H9 (cell line): ENCODE measurements around the gene MMP15. TPM values are rescaled to one million over a fixed set of nuclear protein-coding genes. Genes with fewer than 3 reads are reported as not detected.

Source experiments
- DNase-seq: peaks from one replicate; pipeline ENCODE4 v3.0.0-alpha.2; 2017
- H2AFZ ChIP-seq: one replicate; pipeline ENCODE4 v1.6.1; 2013; ENCODE audit warnings: mild to moderate bottlenecking, low read length, control low read depth, moderate library complexity
- H2AK5ac ChIP-seq: 2 replicates; pipeline ENCODE4 v1.6.1; 2013; ENCODE audit warnings: low read length, control low read depth, mixed read lengths; ENCODE audit not compliant: insufficient read length
- H2BK120ac ChIP-seq: one replicate; pipeline ENCODE4 v1.6.1; 2013; ENCODE audit warnings: low read depth, mild to moderate bottlenecking, low read length, control low read depth, inconsistent platforms; ENCODE audit not compliant: poor library complexity, severe bottlenecking
- H2BK12ac ChIP-seq: 2 replicates; pipeline ENCODE4 v1.6.1; 2013; ENCODE audit warnings: low read length, control low read depth, mixed read lengths, low read depth; ENCODE audit not compliant: insufficient read length
- H2BK15ac ChIP-seq: 2 replicates; pipeline ENCODE4 v1.6.1; 2013; ENCODE audit warnings: low read depth, low read length, control low read depth
- H2BK20ac ChIP-seq: one replicate; pipeline ENCODE4 v1.6.1; 2013; ENCODE audit warnings: low read depth, mild to moderate bottlenecking, low read length, control low read depth, inconsistent platforms; ENCODE audit not compliant: poor library complexity, severe bottlenecking
- H2BK5ac ChIP-seq: 2 replicates; pipeline ENCODE4 v1.6.1; 2013; ENCODE audit warnings: low read length, control low read depth, mixed read lengths; ENCODE audit not compliant: insufficient read length
- H3K14ac ChIP-seq: 2 replicates; pipeline ENCODE4 v1.6.1; 2013; ENCODE audit warnings: low read length, control low read depth; ENCODE audit not compliant: insufficient read depth
- H3K18ac ChIP-seq: 2 replicates; pipeline ENCODE4 v1.6.1; 2013; ENCODE audit warnings: low read depth, mild to moderate bottlenecking, mixed read lengths, low read length, control low read depth; ENCODE audit not compliant: insufficient read length
- H3K23ac ChIP-seq: 2 replicates; pipeline ENCODE4 v1.6.1; 2013; ENCODE audit warnings: low read length, control low read depth, mixed read lengths, low read depth; ENCODE audit not compliant: insufficient read length
- H3K23me2 ChIP-seq: 2 replicates; pipeline ENCODE4 v1.6.1; 2013; ENCODE audit warnings: low read depth, mild to moderate bottlenecking, mixed read lengths, low read length, control low read depth; ENCODE audit not compliant: insufficient read length, poor library complexity, severe bottlenecking
- H3K27ac ChIP-seq: 2 replicates; pipeline ENCODE4 v1.5.1; 2013; ENCODE audit warnings: low read length, control low read depth, mixed read lengths, low read depth; ENCODE audit not compliant: insufficient read length
- H3K27me3 ChIP-seq: 2 replicates; pipeline ENCODE4 v1.6.1; 2013; ENCODE audit warnings: low read length, control low read depth, inconsistent platforms; ENCODE audit not compliant: insufficient read depth
- H3K4ac ChIP-seq: 2 replicates; pipeline ENCODE4 v1.6.1; 2013; ENCODE audit warnings: low read depth, mild to moderate bottlenecking, control low read depth, inconsistent platforms, low read length, moderate library complexity
- H3K4me1 ChIP-seq: 2 replicates; pipeline ENCODE4 v1.6.1; 2013; ENCODE audit warnings: low read length, control low read depth, inconsistent platforms; ENCODE audit not compliant: insufficient read depth
- H3K4me2 ChIP-seq: 2 replicates; pipeline ENCODE4 v1.6.1; 2013; ENCODE audit warnings: low read length, control low read depth, mixed read lengths; ENCODE audit not compliant: insufficient read length, insufficient read depth
- H3K56ac ChIP-seq: 2 replicates; pipeline ENCODE4 v1.6.1; 2013; ENCODE audit warnings: low read depth, mild to moderate bottlenecking, mixed read lengths, low read length, control low read depth; ENCODE audit not compliant: insufficient read length
- H3K79me1 ChIP-seq: 2 replicates; pipeline ENCODE4 v1.6.1; 2013; ENCODE audit warnings: low read depth, mild to moderate bottlenecking, moderate library complexity, low read length, control low read depth, inconsistent platforms; ENCODE audit not compliant: insufficient read depth, poor library complexity, severe bottlenecking
- H3K79me2 ChIP-seq: 2 replicates; pipeline ENCODE4 v1.6.1; 2013; ENCODE audit warnings: low read length, control low read depth, inconsistent platforms; ENCODE audit not compliant: insufficient read depth
- H3K9ac ChIP-seq: 2 replicates; pipeline ENCODE4 v1.6.1; 2013; ENCODE audit warnings: low read length, control low read depth, mixed read lengths; ENCODE audit not compliant: insufficient read length; ENCODE audit errors: extremely low read depth
- H3K9me3 ChIP-seq: one replicate; pipeline ENCODE4 v1.6.1; 2013; ENCODE audit warnings: low read depth, low read length, inconsistent platforms; ENCODE audit not compliant: control insufficient read depth
- H3T11ph ChIP-seq: one replicate; pipeline ENCODE4 v1.6.1; 2013; ENCODE audit warnings: mild to moderate bottlenecking, low read length, control low read depth, inconsistent platforms
- H4K20me1 ChIP-seq: one replicate; pipeline ENCODE4 v1.6.1; 2013; ENCODE audit not compliant: control insufficient read depth, insufficient read length, insufficient read depth
- H4K5ac ChIP-seq: 2 replicates; pipeline ENCODE4 v1.6.1; 2013; ENCODE audit warnings: low read depth, mild to moderate bottlenecking, mixed read lengths, low read length, control low read depth; ENCODE audit not compliant: insufficient read length
- H4K8ac ChIP-seq: replicated peaks from 2 replicates; pipeline ENCODE4 v1.6.1; 2013; ENCODE audit warnings: low read length, control low read depth, mixed read lengths, low read depth; ENCODE audit not compliant: insufficient read length
- H4K91ac ChIP-seq: 2 replicates; pipeline ENCODE4 v1.6.1; 2013; ENCODE audit warnings: low read depth, mild to moderate bottlenecking, moderate library complexity, mixed read lengths, low read length, control low read depth; ENCODE audit not compliant: insufficient read length
- H3K27ac Mint-ChIP-seq, 3 experiments: 2 replicates in 2 of 3; 3 replicates in 1 of 3; pipeline ENCODE4 v1.8.0; 2020 to 2021; ENCODE audit warnings: mixed read lengths in 3 of 3, mild to moderate bottlenecking in 1 of 3, moderate library complexity in 1 of 3
- H3K27me3 Mint-ChIP-seq: 2 replicates; pipeline ENCODE4 v1.8.0; 2021; ENCODE audit warnings: low read depth, mild to moderate bottlenecking, moderate library complexity, mixed read lengths
- H3K36me3 Mint-ChIP-seq, 3 experiments: 2 replicates in 2 of 3; 3 replicates in 1 of 3; pipeline ENCODE4 v1.8.0; 2020 to 2021; ENCODE audit warnings: low read depth in 3 of 3, mixed read lengths in 3 of 3; ENCODE audit not compliant: insufficient read depth in 1 of 3
- H3K4me1 Mint-ChIP-seq, 2 experiments: 2 replicates each; pipeline ENCODE4 v1.8.0; 2020; ENCODE audit warnings: mixed read lengths in 2 of 2
- H3K4me3 Mint-ChIP-seq, 2 experiments: 2 replicates in 1 of 2; 3 replicates in 1 of 2; pipeline ENCODE4 v1.8.0; 2020 to 2021; ENCODE audit warnings: mild to moderate bottlenecking in 2 of 2, mixed read lengths in 2 of 2, moderate library complexity in 1 of 2
- H3K9me3 Mint-ChIP-seq, 2 experiments: 2 replicates in 1 of 2; 3 replicates in 1 of 2; pipeline ENCODE4 v1.8.0; 2020; ENCODE audit warnings: mild to moderate bottlenecking in 2 of 2, mixed read lengths in 2 of 2, moderate library complexity in 1 of 2
- WGBS: extraction: QIAGEN DNeasy Blood & Tissue Kit; methylation state at CpG from one replicate; pipeline ENCODE4 v1.1.7; 2013; ENCODE audit warnings: missing lambda C conversion rate, low lambda C conversion rate, mixed read lengths; ENCODE audit not compliant: insufficient read length; ENCODE audit errors: extremely low coverage; 5-methylcytosine and 5-hydroxymethylcytosine counted together
- total RNA-seq: library from RNA; stranded (reverse); gene quantifications from 2 replicates; pipeline ENCODE4 v1.2.1, GENCODE V29; 2021
- TF ChIP-seq, protein P1 (sequence below): fragments of 200-600 bp; sonication (generic); conservative IDR thresholded peaks from 3 replicates; pipeline ENCODE4 v1.8.0; 2021; ENCODE audit warnings: antibody characterized with exemption, mild to moderate bottlenecking

MMP15 gene
- total RNA-seq, 1 experiment from 2014 or later = 32.9 TPM

DNA sequence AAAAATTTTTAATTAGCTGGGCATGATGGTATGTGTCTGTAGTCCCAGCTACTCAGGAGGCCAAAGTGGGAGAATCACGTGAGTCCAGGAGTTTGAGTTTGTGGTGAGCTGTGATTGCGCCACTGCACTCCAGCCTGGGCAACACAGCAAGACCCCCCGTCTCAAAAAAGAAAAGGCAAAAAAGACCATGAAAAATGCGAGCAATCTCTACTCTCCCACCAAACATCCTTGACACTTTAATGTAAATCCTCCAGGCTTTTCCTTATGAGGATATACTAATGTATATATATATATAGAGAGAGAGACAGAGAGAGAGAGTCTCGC lies 28.1 kb downstream of the MMP15 start:
- H2BK15ac ChIP-seq = no peak overlapping the region
- H3K9ac ChIP-seq = no peak overlapping the region
- no CpG with 5 or more reads among the region's 5 CpGs for WGBS
- Mint-ChIP-seq H3K27me3 (peaks cover 12% of the 10 kb centered on the region), H3K4me3 (no peak overlapping the region), H3K4me1 (peaks cover 6 to 16% of the 10 kb centered on the region in 2 experiments; a peak in 3 of 4 replicates), H3K9me3 (peaks cover 6 to 7% of the 10 kb centered on the region in 2 experiments; a peak in 4 of 5 replicates), H3K27ac (no peak overlapping the region), H3K36me3 (peaks cover 0 to 4% (median 0%) of the 10 kb centered on the region in 3 experiments; a peak in 2 of 7 replicates)
- no peak overlapping the region for H2AK5ac ChIP-seq
- H3K27ac ChIP-seq = no peak overlapping the region
- no peak overlapping the region for H3K23ac ChIP-seq
- H3K79me2 ChIP-seq = no peaks in the 10 kb centered on the region
- no peaks in the 10 kb centered on the region for H3K79me1 ChIP-seq
- no peak for DNase-seq
- no peak overlapping the region for H4K5ac ChIP-seq
- no peak overlapping the region for H2BK120ac ChIP-seq
- TF ChIP-seq, protein P1, sequence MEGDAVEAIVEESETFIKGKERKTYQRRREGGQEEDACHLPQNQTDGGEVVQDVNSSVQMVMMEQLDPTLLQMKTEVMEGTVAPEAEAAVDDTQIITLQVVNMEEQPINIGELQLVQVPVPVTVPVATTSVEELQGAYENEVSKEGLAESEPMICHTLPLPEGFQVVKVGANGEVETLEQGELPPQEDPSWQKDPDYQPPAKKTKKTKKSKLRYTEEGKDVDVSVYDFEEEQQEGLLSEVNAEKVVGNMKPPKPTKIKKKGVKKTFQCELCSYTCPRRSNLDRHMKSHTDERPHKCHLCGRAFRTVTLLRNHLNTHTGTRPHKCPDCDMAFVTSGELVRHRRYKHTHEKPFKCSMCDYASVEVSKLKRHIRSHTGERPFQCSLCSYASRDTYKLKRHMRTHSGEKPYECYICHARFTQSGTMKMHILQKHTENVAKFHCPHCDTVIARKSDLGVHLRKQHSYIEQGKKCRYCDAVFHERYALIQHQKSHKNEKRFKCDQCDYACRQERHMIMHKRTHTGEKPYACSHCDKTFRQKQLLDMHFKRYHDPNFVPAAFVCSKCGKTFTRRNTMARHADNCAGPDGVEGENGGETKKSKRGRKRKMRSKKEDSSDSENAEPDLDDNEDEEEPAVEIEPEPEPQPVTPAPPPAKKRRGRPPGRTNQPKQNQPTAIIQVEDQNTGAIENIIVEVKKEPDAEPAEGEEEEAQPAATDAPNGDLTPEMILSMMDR = no peak
- no peaks in the 10 kb centered on the region for H3K27me3 ChIP-seq
- H3K18ac ChIP-seq = no peak overlapping the region
- H2BK20ac ChIP-seq = no peak overlapping the region
- H3K56ac ChIP-seq = no peak overlapping the region
- no peak overlapping the region for H3K4me2 ChIP-seq
- H2AFZ ChIP-seq = no peak overlapping the region
- no peak overlapping the region for H3K4ac ChIP-seq
- H3K23me2 ChIP-seq = no peaks in the 10 kb centered on the region
- H4K20me1 ChIP-seq = no peaks in the 10 kb centered on the region
- no peak overlapping the region for H4K8ac ChIP-seq
- no peak overlapping the region for H2BK12ac ChIP-seq
- H3K9me3 ChIP-seq = no peaks in the 10 kb centered on the region
- no peak overlapping the region for H4K91ac ChIP-seq
- H3K14ac ChIP-seq = no peak overlapping the region
- H3K4me1 ChIP-seq = no peaks in the 10 kb centered on the region
- H3T11ph ChIP-seq = no peak overlapping the region
- H2BK5ac ChIP-seq = no peak overlapping the region
